ENCODE results near the gene PARN.
"Not testable (repeated sequence)": the region's sequence is repeated elsewhere in the genome, so short reads cannot be mapped to it uniquely, and the experiment has no call there.

The PARN gene

GRCh38 chr16:14428043-14428442 is 202.0 kb downstream of the PARN start:
- DNase-seq: no peak

GRCh38 chr16:14427371-14427948 is 202.6 kb downstream of the PARN start:
- no peak for DNase-seq

GRCh38 chr16:14424595-14424994 is 205.5 kb downstream of the PARN start:
- no peak for DNase-seq

- no peak for DNase-seq
Observed at GRCh38 chr16:14423344-14423743, 206.7 kb downstream of the PARN start.

GRCh38 chr16:14420721-14421488 is 209.2 kb downstream of the PARN start:
- DNase-seq: no peak

- DNase-seq: not testable (repeated sequence)
Observed at GRCh38 chr16:14420243-14420642, 209.8 kb downstream of the PARN start.

GRCh38 chr16:14419817-14420216 is 210.2 kb downstream of the PARN start:
- DNase-seq: no peak

GRCh38 chr16:14418795-14419225 is 211.2 kb downstream of the PARN start:
- no peak for DNase-seq

- no peak for DNase-seq
Observed at GRCh38 chr16:14416184-14416583, 213.9 kb downstream of the PARN start.

- no peak for DNase-seq
Observed at GRCh38 chr16:14415291-14415690, 214.8 kb downstream of the PARN start.

- DNase-seq: no peak
Observed at GRCh38 chr16:14409563-14409962, 220.5 kb downstream of the PARN start.

GRCh38 chr16:14407786-14408399 is 222.2 kb downstream of the PARN start:
- no peak for DNase-seq

- DNase-seq: no peak
Observed at GRCh38 chr16:14405611-14406537, 224.2 kb downstream of the PARN start.

GRCh38 chr16:14403001-14403389 is 227.1 kb downstream of the PARN start:
- not testable (repeated sequence) for DNase-seq

- not testable (repeated sequence) for DNase-seq
Observed at GRCh38 chr16:14402114-14403000, 227.7 kb downstream of the PARN start.

- DNase-seq: not testable (repeated sequence)
Observed at GRCh38 chr16:14401711-14402061, 228.4 kb downstream of the PARN start.

- not testable (repeated sequence) for DNase-seq
Observed at GRCh38 chr16:14400978-14401710, 228.9 kb downstream of the PARN start.

GRCh38 chr16:14400285-14400977 is 229.6 kb downstream of the PARN start:
- DNase-seq: no peak

GRCh38 chr16:14399378-14400284 is 230.4 kb downstream of the PARN start:
- no peak for DNase-seq
